ENCODE results near the gene DLG2. TPM values are rescaled to one million over a fixed set of nuclear protein-coding genes. Genes with fewer than 3 reads are reported as not detected.

The DLG2 gene
- total and polyA plus RNA-seq, 2 of the 8 experiments (the other 6 are each of a cell fraction or from before 2014, with no cell fraction given): 1.7 to 14.3 TPM

GRCh38 chr11:84437071-84437980 is 1189.8 kb downstream of the DLG2 start (continued):
- TF ChIP-seq SP1 (IDR thresholded peaks at IDR 0.05; ENCODE audit: low read depth, low read length): peak; percentile 59; the same call in 1 of the 2 replicates
- 0 out of 3 replicates have a peak, but pooled peaks of 1 of the 2 experiments have one; percentile 38 for TF ChIP-seq POLR2A (IDR thresholded peaks at IDR 0.05; ENCODE audit: control extremely low read depth in 1 of 2, low read depth in 2 of 2, low read length in 2 of 2)
- 0 out of 2 replicates have a peak, but pooled peaks have one; percentile 28 for TF ChIP-seq YY1 (IDR thresholded peaks at IDR 0.05; ENCODE audit: low read depth, low read length)
- TF ChIP-seq ATF2 (IDR thresholded peaks at IDR 0.05; ENCODE audit: low read length): no peak
- peak; percentile 55; the same call in 1 of the 2 replicates for TF ChIP-seq TBP (IDR thresholded peaks at IDR 0.05; ENCODE audit: low read depth, low read length)
- TF ChIP-seq POLR2AphosphoS5 (IDR thresholded peaks at IDR 0.05; ENCODE audit: low read depth, low read length): no peak
- TF ChIP-seq BRCA1 (IDR thresholded peaks at IDR 0.05; ENCODE audit: low read depth, low read length): no peak
- TF ChIP-seq MAX (IDR thresholded peaks at IDR 0.05): peak; percentile 65
- TF ChIP-seq POU5F1 (IDR thresholded peaks at IDR 0.05; ENCODE audit: low read depth, low read length): no peak
- TF ChIP-seq NANOG (IDR thresholded peaks at IDR 0.05; ENCODE audit: insufficient read depth, low read depth, low read length, poor library complexity, severe bottlenecking): peak; percentile 45
- no peak for TF ChIP-seq PHF8 (conservative IDR thresholded peaks at IDR 0.05; ENCODE audit: low read depth, low read length)
- no peak for TF ChIP-seq RXRA (IDR thresholded peaks at IDR 0.05; ENCODE audit: insufficient read depth, low read depth, low read length)
- peak in 1 of 2 experiments; percentile 85; a peak in 2 of 4 replicates for TF ChIP-seq SIN3A (conservative IDR thresholded peaks at IDR 0.05 in 1 of 2, IDR thresholded peaks at IDR 0.05 in 1 of 2; ENCODE audit: low read depth in 1 of 2, low read length in 2 of 2)
- peak; percentile 35; the same call in 1 of the 2 replicates for TF ChIP-seq TAF1 (IDR thresholded peaks at IDR 0.05; ENCODE audit: low read depth, low read length)
- TF ChIP-seq BACH1 (IDR thresholded peaks at IDR 0.05; ENCODE audit: low read length): no peak
- TF ChIP-seq EGR1 (IDR thresholded peaks at IDR 0.05; ENCODE audit: borderline replicate concordance, low read depth, low read length): no peak
- peak; percentile 86 for TF ChIP-seq ASH2L (IDR thresholded peaks at IDR 0.05; ENCODE audit: low read length)
- 0 out of 3 replicates have a peak, but pooled peaks of 1 of the 2 experiments have one; percentile 30 for TF ChIP-seq EP300 (IDR thresholded peaks at IDR 0.05; ENCODE audit: borderline replicate concordance in 1 of 2, low read depth in 2 of 2, low read length in 2 of 2)
- TF ChIP-seq SP2 (IDR thresholded peaks at IDR 0.05; ENCODE audit: low read length): no peak
